Islet of Langerhans (tissue), 1 donor: ENCODE data around the gene FUT8.

Experiments used
- FAIRE-seq: peaks from one replicate; lab custom pipeline; 2011; peaks lifted over from hg19 to GRCh38; lab: Jason Lieb, UNC

The FUT8 gene

GRCh38 chr14:65495196-65495595 is 82.7 kb downstream of the FUT8 start:
- FAIRE-seq: no peak

DNA sequence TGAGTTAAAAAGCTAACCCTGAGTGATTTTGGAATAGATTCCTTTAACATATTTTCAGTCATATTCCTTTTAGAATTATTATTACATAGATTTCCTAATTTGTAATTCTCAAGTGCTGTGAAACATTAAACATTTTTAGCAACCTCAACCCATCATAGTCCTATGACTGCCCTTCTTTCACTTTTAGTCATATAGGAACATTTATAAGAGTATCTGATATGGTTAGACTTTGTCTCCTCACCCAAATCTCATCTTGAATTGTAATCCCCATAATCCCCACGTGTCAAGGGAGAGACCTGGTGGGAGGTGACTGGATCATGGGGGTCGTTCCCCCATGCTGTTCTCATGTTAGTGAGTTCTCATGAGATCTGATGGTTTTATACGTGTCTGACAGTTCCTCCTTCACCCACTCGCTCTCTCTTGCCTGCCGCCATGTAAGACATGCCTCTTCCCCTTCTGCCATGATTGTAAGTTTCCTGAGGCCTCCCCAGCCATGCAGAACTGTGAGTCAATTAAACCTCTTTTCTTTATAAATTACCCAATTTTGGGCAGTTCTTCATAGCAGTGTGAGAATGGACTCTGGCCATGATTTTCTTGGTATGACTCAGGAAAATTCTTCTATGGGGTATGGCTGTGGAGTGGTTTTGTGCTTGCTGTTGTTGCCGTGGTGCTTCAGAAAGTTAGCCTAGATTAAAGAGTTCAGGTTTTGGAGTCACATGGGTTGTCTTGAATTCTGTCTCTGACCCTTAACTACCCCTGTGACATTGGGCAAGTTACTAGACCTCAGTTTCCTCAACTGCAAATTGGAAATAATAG is 83.9 kb downstream of the FUT8 start:
- no peak for FAIRE-seq

GRCh38 chr14:65499138-65499537 is 86.6 kb downstream of the FUT8 start:
- FAIRE-seq: no peak

DNA sequence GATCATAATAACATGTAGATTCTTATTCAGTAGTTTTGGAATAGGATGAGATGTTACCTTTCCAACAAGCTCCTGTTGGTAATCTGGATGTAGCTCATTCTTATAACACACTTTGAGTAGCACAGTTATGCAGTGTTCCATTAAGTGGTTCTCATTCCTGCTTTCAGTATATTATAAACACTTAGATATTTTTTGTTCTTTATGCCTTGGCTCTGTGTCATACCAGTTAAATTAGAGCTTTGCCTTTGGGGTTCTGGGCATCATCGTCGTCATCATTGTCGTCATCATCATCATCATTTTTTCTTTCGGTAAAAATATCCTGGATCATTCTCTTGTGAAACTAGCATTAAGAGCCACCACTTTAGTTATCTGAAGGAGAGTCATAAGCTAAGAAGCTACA is 87.5 kb downstream of the FUT8 start:
- FAIRE-seq: no peak

DNA sequence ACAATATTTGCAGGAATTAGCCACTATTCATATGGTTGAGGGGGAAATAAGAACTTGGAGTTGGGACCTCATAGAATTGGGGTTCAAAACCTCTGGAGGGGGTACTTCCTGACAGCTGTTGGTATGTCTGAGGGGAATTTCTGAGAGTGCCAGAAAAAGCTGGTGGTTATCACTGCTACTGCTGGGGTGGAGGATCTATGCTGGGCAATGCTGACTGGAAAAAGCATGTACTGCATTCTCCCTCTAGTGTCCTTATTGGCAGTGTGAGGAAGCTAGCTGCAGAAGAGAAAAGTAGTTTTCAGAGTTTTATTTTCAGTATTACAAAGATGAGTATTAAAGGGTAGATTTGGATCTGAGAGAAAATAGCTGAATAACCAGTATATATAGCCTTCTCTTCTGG is 88.8 kb downstream of the FUT8 start:
- FAIRE-seq: no peak

GRCh38 chr14:65502676-65503124 is 90.2 kb downstream of the FUT8 start:
- no peak for FAIRE-seq

DNA sequence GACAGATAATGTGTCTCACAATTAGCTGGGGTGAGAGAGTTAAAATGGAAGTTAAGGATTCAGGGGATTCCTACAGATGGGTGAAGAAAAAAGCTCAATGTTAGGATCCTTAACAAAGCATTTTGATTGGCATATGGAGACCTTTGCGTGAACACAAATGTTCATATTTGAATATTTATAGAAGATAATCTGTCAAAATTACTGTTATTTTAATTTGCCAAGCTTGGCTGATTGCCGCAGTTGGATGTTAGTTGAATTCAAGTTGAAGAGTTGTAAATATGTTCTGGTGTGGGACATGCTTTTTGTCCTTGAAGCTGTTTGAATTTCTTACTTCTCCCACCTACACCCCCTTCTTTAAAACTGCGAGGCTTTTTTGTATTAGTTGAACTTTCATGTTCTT is 91.2 kb downstream of the FUT8 start:
- no peak for FAIRE-seq

- peak; percentile 98 for FAIRE-seq
Observed at GRCh38 chr14:65506801-65507200, 94.3 kb downstream of the FUT8 start.

DNA sequence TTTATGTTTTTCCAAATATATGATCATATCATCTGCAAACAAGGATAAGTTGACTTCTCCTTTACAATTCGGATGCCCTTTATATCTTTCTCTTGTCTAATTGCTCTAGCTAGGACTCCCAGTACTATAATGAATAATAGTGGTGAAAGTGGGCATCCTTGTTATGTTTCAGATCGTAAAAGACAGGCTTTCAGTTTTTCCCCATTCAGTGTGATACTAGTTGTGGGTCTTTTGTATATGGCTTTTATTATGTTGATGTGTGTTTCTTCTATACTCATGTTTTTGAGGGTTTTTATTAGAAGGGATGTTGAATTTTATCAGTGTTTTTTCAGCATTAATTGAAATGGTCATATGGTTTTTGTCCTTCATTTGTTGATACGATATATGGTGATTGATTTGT is 97.3 kb downstream of the FUT8 start:
- no peak for FAIRE-seq

DNA sequence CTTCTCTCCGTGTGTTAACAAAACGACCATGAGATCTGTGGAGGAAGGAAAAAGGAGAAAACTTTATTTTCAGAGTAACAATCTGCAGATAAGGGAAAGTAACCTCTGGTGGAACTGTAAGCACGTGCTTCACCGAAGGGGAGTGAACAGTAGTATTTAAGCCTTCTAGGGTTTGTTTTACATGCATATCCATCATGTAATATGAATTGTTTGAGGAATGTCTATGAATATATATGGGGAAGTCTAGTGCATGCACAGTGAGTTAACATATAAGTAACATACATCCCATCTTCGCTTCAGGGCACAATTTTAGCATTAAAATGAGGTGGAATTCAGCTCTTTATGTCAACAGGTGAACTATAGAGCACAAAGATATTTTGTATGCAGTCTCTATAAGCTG is 101.1 kb downstream of the FUT8 start:
- no peak for FAIRE-seq

- no peak for FAIRE-seq
Observed at GRCh38 chr14:65517635-65518542, 105.4 kb downstream of the FUT8 start.

DNA sequence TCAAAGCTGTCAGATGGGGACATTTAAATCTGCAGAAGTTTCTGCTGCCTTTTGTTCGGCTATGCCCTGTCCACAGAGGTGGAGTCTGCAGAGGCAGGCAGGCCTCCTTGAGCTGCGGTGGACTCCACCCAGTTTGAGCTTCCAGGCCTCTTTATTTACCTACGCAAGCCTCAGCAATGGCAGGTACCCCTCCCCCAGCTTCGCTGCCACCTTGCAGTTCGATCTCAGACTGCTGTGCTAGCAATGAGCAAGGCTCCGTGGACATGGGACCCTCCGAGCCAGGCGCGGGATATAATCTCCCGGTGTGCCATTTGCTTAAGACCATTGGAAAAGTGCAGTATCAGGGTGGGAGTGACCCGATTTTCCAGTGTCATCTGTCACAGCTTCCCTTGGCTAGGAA is 115.5 kb downstream of the FUT8 start:
- no peak for FAIRE-seq

- FAIRE-seq: no peak
Observed at GRCh38 chr14:65531148-65531547, 118.6 kb downstream of the FUT8 start.

DNA sequence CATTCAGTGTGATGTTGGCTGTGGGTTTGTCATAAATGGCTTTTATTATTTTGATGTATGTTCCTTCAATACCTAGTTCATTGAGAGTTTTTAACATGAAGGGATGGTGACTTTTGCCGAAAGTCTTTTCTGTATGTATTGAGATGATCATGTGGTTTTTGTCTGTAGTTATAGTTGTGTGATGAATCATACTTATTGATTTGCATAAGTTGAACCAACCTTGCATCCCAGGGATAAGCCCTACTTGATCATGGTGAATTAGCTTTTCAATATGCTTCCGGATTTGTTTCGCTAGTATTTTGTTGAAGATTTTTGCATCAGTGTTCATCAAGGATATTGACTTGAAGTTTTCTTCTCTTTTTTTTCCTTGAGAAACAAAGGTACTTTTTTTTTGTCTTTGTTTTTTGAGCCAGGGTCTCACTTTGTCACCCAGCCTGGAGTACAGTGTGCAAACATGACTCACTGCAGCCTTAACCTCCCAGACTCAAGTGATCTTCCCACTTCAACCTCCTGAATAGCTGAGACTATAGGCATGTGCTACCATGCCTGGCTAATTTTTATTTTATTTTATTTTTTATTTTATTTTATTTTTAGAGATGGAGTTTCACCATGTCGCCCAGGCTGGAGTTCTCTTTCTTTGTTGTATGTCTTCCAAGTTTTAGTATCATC is 121.3 kb downstream of the FUT8 start:
- no peak for FAIRE-seq

DNA sequence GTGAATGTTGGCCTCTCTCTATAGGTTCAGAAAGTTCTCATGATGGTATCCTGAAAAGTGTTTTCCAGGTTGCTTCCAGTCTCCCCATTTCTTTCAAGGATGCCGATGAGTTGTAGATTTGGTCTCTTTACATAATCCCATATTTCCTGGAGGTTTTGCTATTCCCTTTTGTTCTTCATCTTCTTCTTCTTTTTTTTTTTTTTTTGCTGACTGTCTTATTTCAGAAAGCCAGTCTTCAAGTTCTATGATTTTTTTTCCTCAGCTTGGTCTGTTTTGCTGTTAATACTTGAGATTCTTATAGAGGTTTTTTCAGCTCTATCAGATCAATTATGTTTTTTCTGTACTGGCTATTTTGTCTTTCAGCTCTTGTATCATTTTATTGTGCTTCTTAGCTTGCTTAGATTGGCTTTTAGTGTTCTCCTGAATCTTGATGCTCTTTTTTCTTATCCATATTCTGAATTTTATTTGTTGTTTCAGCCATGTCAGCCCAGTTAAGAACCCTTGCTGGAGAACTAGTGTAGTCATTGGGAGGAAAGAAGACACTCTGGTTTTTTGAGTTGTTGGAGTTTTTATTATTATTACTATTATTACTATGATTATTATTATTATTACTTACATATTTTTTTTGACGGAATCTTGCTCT is 124.4 kb downstream of the FUT8 start:
- no peak for FAIRE-seq

DNA sequence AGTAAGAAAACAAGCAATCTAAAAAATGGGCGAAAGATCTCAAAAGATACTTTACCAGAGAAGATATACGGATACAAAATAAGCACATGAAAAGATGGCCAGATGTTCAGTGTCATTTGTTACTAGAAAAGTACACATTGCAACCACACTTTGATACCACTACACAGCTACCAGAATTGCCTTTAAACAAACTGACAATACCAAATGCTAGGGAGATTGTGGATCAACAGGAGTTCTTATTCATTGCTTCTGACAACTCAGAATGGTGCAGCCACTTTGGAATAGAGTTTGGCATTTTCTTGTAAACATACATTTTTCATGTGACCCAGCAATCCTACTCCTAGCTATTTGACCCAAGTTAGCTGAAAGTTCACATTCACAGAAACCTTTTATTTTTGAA is 136.3 kb downstream of the FUT8 start:
- peak; percentile 77 for FAIRE-seq

GRCh38 chr14:65549429-65549828 is 136.9 kb downstream of the FUT8 start:
- FAIRE-seq: no peak

- FAIRE-seq: peak; percentile 51
Observed at GRCh38 chr14:65550779-65551643, 138.5 kb downstream of the FUT8 start.

DNA sequence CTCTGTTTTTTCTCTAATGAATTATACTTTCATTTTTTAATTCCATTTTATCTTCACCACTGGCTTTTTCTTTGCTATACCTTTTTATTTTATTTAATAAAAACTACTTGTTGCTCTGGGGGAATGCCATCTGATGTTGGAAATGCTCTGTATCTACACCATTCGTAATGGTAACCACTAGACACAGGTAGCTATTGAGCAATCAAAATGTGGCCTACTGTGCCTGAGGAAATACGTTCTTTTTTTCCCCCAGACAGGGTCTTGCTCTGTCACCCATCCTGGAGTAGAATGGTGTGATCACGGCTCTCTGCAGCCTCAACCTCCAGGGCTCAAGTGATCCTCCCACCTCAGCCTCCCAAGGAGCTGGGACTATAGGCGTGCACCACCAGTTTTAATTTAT is 140.2 kb downstream of the FUT8 start:
- no peak for FAIRE-seq

GRCh38 chr14:65554837-65555236 is 142.3 kb downstream of the FUT8 start:
- FAIRE-seq: peak; percentile 56

- FAIRE-seq: no peak
Observed at GRCh38 chr14:65555358-65555757, 142.8 kb downstream of the FUT8 start.
